Loucy (cell line): ENCODE results near the gene CFAP65.

Experiments used
- H2AFZ ChIP-seq: fragments of 200-600 bp; sonication (generic); 2 replicates; pipeline ENCODE4 v1.6.0; 2016; ENCODE audit warnings: antibody characterized with exemption, mild to moderate bottlenecking, low read length, moderate library complexity
- H3F3A ChIP-seq: fragments of 200-600 bp; 2 replicates; pipeline ENCODE4 v1.6.0; 2016; ENCODE audit warnings: antibody characterized with exemption, low read depth, mild to moderate bottlenecking
- H3K27me3 ChIP-seq: fragments of 200-600 bp; sonication (generic); 2 replicates; pipeline ENCODE4 v1.6.1; 2014; ENCODE audit warnings: low read length, mild to moderate bottlenecking; ENCODE audit not compliant: insufficient read depth, poor library complexity, severe bottlenecking
- H3K36me3 ChIP-seq: fragments of 200-600 bp; sonication (generic); 2 replicates; pipeline ENCODE4 v1.6.1; 2016; ENCODE audit warnings: low read length; ENCODE audit not compliant: insufficient read depth
- H3K4me1 ChIP-seq: fragments of 200-600 bp; sonication (generic); 2 replicates; pipeline ENCODE4 v1.5.1; 2014; ENCODE audit warnings: low read length, mild to moderate bottlenecking; ENCODE audit not compliant: insufficient read depth, poor library complexity, severe bottlenecking
- H3K4me2 ChIP-seq: fragments of 200-600 bp; sonication (generic); 2 replicates; pipeline ENCODE4 v1.6.0; 2014; ENCODE audit warnings: antibody characterized with exemption, low read length, low read depth, mild to moderate bottlenecking; ENCODE audit not compliant: poor library complexity, severe bottlenecking
- H3K4me3 ChIP-seq: fragments of 200-600 bp; sonication (generic); 2 replicates; pipeline ENCODE4 v1.5.1; 2014; ENCODE audit warnings: low read length, mild to moderate bottlenecking, mixed read lengths; ENCODE audit not compliant: poor library complexity, severe bottlenecking
- H3K79me2 ChIP-seq: fragments of 200-600 bp; sonication (generic); 2 replicates; pipeline ENCODE4 v1.6.1; 2014; ENCODE audit warnings: low read length; ENCODE audit not compliant: insufficient read depth
- H3K9ac ChIP-seq: fragments of 200-600 bp; sonication (generic); 2 replicates; pipeline ENCODE4 v1.6.0; 2014; ENCODE audit warnings: mild to moderate bottlenecking, low read depth, low read length, moderate library complexity; ENCODE audit not compliant: poor library complexity, severe bottlenecking
- H3K9me2 ChIP-seq: fragments of 200-600 bp; sonication (generic); replicated peaks from 2 replicates; pipeline ENCODE4 v1.6.1; 2016; ENCODE audit warnings: low read depth, low read length, mixed read lengths
- H3K9me3 ChIP-seq: fragments of 200-600 bp; sonication (generic); 2 replicates; pipeline ENCODE4 v1.6.1; 2014; ENCODE audit warnings: mild to moderate bottlenecking, antibody characterized with exemption, low read length, low read depth; ENCODE audit not compliant: insufficient read depth
- H4K20me1 ChIP-seq: fragments of 200-600 bp; sonication (generic); 2 replicates; pipeline ENCODE4 v1.6.0; 2014; ENCODE audit warnings: antibody characterized with exemption, low read length, mild to moderate bottlenecking; ENCODE audit not compliant: insufficient read depth, poor library complexity, severe bottlenecking
- EZH2phosphoT487 ChIP-seq: fragments of 200-600 bp; IDR thresholded peaks from 2 replicates; pipeline ENCODE4 v1.6.1; 2018; ENCODE audit warnings: antibody characterized with exemption, mild to moderate bottlenecking, moderate library complexity, borderline replicate concordance
- TF ChIP-seq, protein P1 (sequence below): fragments of 200-600 bp; sonication (generic); conservative IDR thresholded peaks from 2 replicates; pipeline ENCODE4 v1.5.1; 2014; ENCODE audit warnings: mild to moderate bottlenecking, antibody characterized with exemption, low read length

The CFAP65 gene

DNA sequence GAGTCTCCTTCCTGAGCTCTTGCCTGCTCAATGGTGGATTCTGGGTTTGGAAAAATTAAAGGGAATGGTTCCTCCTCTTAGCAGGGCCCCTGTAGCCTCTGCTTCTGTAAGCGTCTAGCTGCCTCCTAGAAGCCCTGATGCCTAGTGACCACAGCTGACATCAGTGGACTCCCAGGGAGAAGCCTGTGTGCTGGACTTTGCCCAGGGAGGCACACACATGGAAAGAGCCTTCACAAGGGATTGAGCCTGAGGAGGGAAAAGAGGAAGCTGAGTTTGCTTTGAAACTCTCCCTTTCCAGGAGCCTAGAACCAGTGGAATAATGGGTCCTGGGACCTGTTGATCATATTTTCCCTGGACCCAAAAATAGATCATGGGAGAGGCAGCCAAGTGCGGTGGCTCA lies 1.4 kb upstream of the CFAP65 start:
- H3K4me3 ChIP-seq = no peak overlapping the region
- no peaks in the 10 kb centered on the region for H3K36me3 ChIP-seq
- H3K4me1 ChIP-seq = no peaks in the 10 kb centered on the region
- H3K79me2 ChIP-seq = no peaks in the 10 kb centered on the region
- no peaks in the 10 kb centered on the region for H3K9me2 ChIP-seq
- TF ChIP-seq EZH2phosphoT487 = no peak
- TF ChIP-seq, protein P1, sequence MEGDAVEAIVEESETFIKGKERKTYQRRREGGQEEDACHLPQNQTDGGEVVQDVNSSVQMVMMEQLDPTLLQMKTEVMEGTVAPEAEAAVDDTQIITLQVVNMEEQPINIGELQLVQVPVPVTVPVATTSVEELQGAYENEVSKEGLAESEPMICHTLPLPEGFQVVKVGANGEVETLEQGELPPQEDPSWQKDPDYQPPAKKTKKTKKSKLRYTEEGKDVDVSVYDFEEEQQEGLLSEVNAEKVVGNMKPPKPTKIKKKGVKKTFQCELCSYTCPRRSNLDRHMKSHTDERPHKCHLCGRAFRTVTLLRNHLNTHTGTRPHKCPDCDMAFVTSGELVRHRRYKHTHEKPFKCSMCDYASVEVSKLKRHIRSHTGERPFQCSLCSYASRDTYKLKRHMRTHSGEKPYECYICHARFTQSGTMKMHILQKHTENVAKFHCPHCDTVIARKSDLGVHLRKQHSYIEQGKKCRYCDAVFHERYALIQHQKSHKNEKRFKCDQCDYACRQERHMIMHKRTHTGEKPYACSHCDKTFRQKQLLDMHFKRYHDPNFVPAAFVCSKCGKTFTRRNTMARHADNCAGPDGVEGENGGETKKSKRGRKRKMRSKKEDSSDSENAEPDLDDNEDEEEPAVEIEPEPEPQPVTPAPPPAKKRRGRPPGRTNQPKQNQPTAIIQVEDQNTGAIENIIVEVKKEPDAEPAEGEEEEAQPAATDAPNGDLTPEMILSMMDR = no peak
- H2AFZ ChIP-seq = no peak overlapping the region
- no peaks in the 10 kb centered on the region for H3F3A ChIP-seq
- no peak overlapping the region for H3K9ac ChIP-seq
- no peaks in the 10 kb centered on the region for H4K20me1 ChIP-seq
- H3K27me3 ChIP-seq = no peaks in the 10 kb centered on the region
- no peak overlapping the region for H3K4me2 ChIP-seq
- H3K9me3 ChIP-seq = no peaks in the 10 kb centered on the region

DNA sequence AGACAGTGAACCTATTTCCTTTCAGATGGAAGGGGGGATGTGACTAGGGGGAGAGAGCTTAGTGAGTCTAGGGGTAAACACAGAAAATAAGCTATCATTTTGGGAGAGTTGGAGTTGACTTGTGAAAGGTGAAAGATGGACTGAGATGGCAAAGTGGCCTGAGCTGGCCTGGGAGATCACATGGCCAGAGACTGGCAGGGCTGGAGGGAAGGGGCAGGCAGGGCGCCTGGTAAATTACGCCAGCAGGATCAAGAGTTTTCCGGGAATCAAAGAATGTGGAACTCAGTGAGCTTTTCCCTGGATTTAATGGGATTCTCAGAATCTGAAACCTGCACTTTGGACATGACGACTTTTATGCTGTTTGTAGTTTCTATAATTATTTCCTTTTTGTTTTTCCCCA lies 841 bp upstream of the CFAP65 start:
- no peak overlapping the region for H3K4me3 ChIP-seq
- H4K20me1 ChIP-seq = no peaks in the 10 kb centered on the region
- H3K4me1 ChIP-seq = no peaks in the 10 kb centered on the region
- H2AFZ ChIP-seq = no peak overlapping the region
- H3F3A ChIP-seq = no peaks in the 10 kb centered on the region
- no peaks in the 10 kb centered on the region for H3K9me2 ChIP-seq
- no peak overlapping the region for H3K4me2 ChIP-seq
- H3K79me2 ChIP-seq = no peaks in the 10 kb centered on the region
- no peaks in the 10 kb centered on the region for H3K36me3 ChIP-seq
- TF ChIP-seq EZH2phosphoT487 = no peak
- TF ChIP-seq, protein P1 = no peak
- H3K9me3 ChIP-seq = no peaks in the 10 kb centered on the region
- H3K27me3 ChIP-seq = no peaks in the 10 kb centered on the region
- H3K9ac ChIP-seq = no peak overlapping the region

DNA sequence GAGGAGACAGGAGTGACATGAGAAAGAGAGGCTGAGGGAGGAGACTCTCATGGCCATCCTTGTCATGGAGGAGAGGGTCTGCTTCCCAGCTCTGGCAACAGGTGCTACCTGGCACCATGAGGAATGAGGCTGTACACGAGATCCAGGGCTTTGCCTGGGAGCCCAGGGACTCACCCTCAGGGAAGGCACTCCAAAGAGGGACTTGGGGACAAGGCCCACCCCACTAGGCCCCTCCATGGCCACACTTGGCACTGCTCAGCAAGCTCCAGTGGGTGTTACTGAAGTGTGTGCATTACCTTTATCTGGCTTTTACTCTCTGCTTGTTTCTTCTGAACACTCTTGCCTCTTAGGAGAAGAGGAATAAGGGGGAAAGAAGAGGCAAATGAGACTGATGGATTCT lies 2.7 kb downstream of the CFAP65 start:
- Histone ChIP-seq H2AFZ (no peak overlapping the region), H3K36me3 (no peaks in the 10 kb centered on the region), H3K4me3 (no peak overlapping the region)

More for the DNA sequence above, 2.7 kb downstream of the CFAP65 start:
- TF ChIP-seq, protein P1 = no peak
- TF ChIP-seq EZH2phosphoT487 = no peak
- Histone ChIP-seq H3K9ac (no peak overlapping the region), H3K79me2 (no peaks in the 10 kb centered on the region), H3K27me3 (no peaks in the 10 kb centered on the region), H3K9me3 (no peaks in the 10 kb centered on the region), H3K9me2 (no peaks in the 10 kb centered on the region), H3K4me2 (no peak overlapping the region), H4K20me1 (no peaks in the 10 kb centered on the region), H3F3A (no peaks in the 10 kb centered on the region), H3K4me1 (no peaks in the 10 kb centered on the region)
